Ovary (tissue), 10 donors: ENCODE data around the gene SLCO4C1. TPM values are rescaled to one million over a fixed set of nuclear protein-coding genes. Genes with fewer than 3 reads are reported as not detected.
A peak's percentile ranks its signal among the peaks of the same experiment; 100 is the strongest.
"Not testable (repeated sequence)": the region's sequence is repeated elsewhere in the genome, so short reads cannot be mapped to it uniquely, and the experiment has no call there.

Source experiments
- DNase-seq, 5 donors: peaks; one replicate each; pipeline ENCODE4 v3.0.0-alpha.2; 2019 to 2020
- H3K27ac ChIP-seq, 2 donors: fragments of 200-600 bp; one replicate each; pipeline versions ENCODE4 v1.5.1 to v1.8.0; 2019 to 2022
- H3K27me3 ChIP-seq: fragments of 200-600 bp; one replicate; pipeline ENCODE4 v1.8.0; 2022
- H3K36me3 ChIP-seq: fragments of 200-600 bp; sonication (generic); one replicate; pipeline ENCODE4 v1.5.1; 2019
- H3K4me1 ChIP-seq: one replicate; pipeline ENCODE4 v1.8.1; 2013; ENCODE audit warnings: mild to moderate bottlenecking, moderate library complexity; ENCODE audit not compliant: insufficient read depth
- H3K4me3 ChIP-seq: fragments of 200-600 bp; sonication (generic); one replicate; pipeline ENCODE4 v1.5.1; 2017
- H3K9me3 ChIP-seq, 2 donors: fragments of 200-600 bp in 1 of 2; sonication (generic) in 1 of 2; one replicate each; pipeline versions ENCODE4 v1.5.1 to v1.8.1; 2013 to 2019; ENCODE audit warnings: mild to moderate bottlenecking in 1 of 2, moderate library complexity in 1 of 2
- CTCF ChIP-seq, 3 donors: fragments of 450-650 bp in 2 of 3; fragments of 200-600 bp in 1 of 3; IDR thresholded peaks; one replicate each; pipeline versions ENCODE4 v1.5.1 to v1.8.0; 2016 to 2022; ENCODE audit warnings: antibody characterized with exemption in 3 of 3, mild to moderate bottlenecking in 1 of 3
- EP300 ChIP-seq: sonication (generic); formaldehyde crosslinking; IDR thresholded peaks from one replicate; pipeline ENCODE4 v1.6.1; 2017; ENCODE audit warnings: antibody characterized with exemption
- POLR2A ChIP-seq: fragments of 450-650 bp; IDR thresholded peaks from one replicate; pipeline ENCODE4 v1.6.1; 2017; ENCODE audit warnings: antibody characterized with exemption, mild to moderate bottlenecking, moderate library complexity
- WGBS, 3 donors: extraction: QIAGEN DNeasy Blood & Tissue Kit in 1 of 3; methylation state at CpG; one replicate each; pipeline versions ENCODE4 v1.1.5 to v1.1.7; 2013 to 2017; 5-methylcytosine and 5-hydroxymethylcytosine counted together
- intact Hi-C, 4 donors: fragments of 100-400 bp; cut with DNase I; formaldehyde crosslinking; loops; one replicate each; pipeline versions ENCODE4 v1.11.0 to v1.15.1; 2022 to 2023
- long read RNA-seq, 3 donors: library from polyadenylated mRNA in 2 of 3; unstranded in 2 of 3; transcript quantifications; one replicate each; pipeline ENCODE4 v2.0.0 and lab custom pipeline, GENCODE V29; 2021 to 2026
- polyA plus RNA-seq, 2 donors: library from polyadenylated mRNA; stranded (reverse); fragments of 200-250 nt in 1 of 2; fragments of 350-450 nt in 1 of 2; fragmentation: Illumina TruSeq in 1 of 2; extraction: RNeasy Lipid Tissue Mini Kit (QIAGEN cat#74804) in 1 of 2; gene quantifications; one replicate each; pipeline ENCODE4 v1.2.3, GENCODE V29; 2013 to 2014
- total RNA-seq, 7 donors: library from RNA; depleted of rRNA in 2 of 7; stranded (reverse); fragments of >200 nt in 2 of 7; fragmentation: NEBNext Ultra II Directional in 3 of 7; extraction: Animal tissue kit (Norgen Biotek cat#: 25700) in 3 of 7; gene quantifications; one replicate each; pipeline versions ENCODE4 v1.1.0 to v1.2.4, GENCODE V29; 2016 to 2023
- donor health status: DM: no; HTN: no; CAD: no; lungs with moderate emphysema.
- donor health status: DM: no; HTN: no; CAD: no.
- donor health status: Bipolar disorder and iron deficiency.
- donor health status: DM: yes; HTN: yes; CAD: no.
- donor health status: DM: no; HTN: no; CAD: no.
- donor health status: DM: yes; HTN: yes; CAD: no.

The SLCO4C1 gene
- under 1 TPM in 5 of 7 donors, not detected in 2; 0.05 to 0.50 (median 0.10) TPM for total RNA-seq
- polyA plus RNA-seq: under 1 TPM in 1 of 2 donors, not detected in 1; 0.30 TPM
- long read RNA-seq, donor 1: 0 reads
- long read RNA-seq, donor 2, full-length matches to known transcripts: 1 of 1 reads
- long read RNA-seq, donor 2, partial matches to known transcripts: 0 of 1 reads
- long read RNA-seq, donor 2, other reads (novel, unspliced or antisense): 0 of 1 reads
- long read RNA-seq, donor 3: 0 reads

GRCh38 chr5:102296178-102296817 lies at the start of gene SLCO4C1:
Gene SLCO4C1, minus strand, starts transcription at chr5:102296284. Its CDS starts 22 bp downstream, at chr5:102296262.
- WGBS, 3 donors: 1 to 2% (median 1%) methylated on average over 34 to 42 of the region's 42 CpGs
- TF ChIP-seq EP300: no peak
- TF ChIP-seq POLR2A: no peak
- no peak for TF ChIP-seq CTCF (IDR thresholded peaks at IDR 0.05)
- peak within 1 kb of the TSS; percentile 18 for H3K4me3 ChIP-seq
- H3K36me3 ChIP-seq: no peaks in the 10 kb centered on the region
- intact Hi-C loops: no loop called here
- DNase-seq: peak in 3 of 5 donors; percentile 22 to 52 (median 31)
- H3K9me3 ChIP-seq: no peaks in the 10 kb centered on the region
- H3K4me1 ChIP-seq: peaks cover 4% of the 10 kb centered on the region
- no peaks in the 10 kb centered on the region for H3K27me3 ChIP-seq
- H3K27ac ChIP-seq: no peak within 1 kb of the TSS

- no peaks in the 10 kb centered on the region for H3K27me3 ChIP-seq
- H3K4me1 ChIP-seq: no peaks in the 10 kb centered on the region
- H3K36me3 ChIP-seq: no peaks in the 10 kb centered on the region
- TF ChIP-seq CTCF (IDR thresholded peaks at IDR 0.05) (no peak), EP300 (no peak), POLR2A (no peak)
- H3K4me3 ChIP-seq: no peak overlapping the region
- no peak for DNase-seq
- H3K9me3 ChIP-seq: no peaks in the 10 kb centered on the region
- H3K27ac ChIP-seq: no peak overlapping the region
- WGBS, 3 donors: 14 to 34% (median 21%) methylated on average over 2 of the region's 2 CpGs
- intact Hi-C loops: no loop called here
Observed at GRCh38 chr5:102341681-102342288, 45.7 kb upstream of the SLCO4C1 start.

DNA sequence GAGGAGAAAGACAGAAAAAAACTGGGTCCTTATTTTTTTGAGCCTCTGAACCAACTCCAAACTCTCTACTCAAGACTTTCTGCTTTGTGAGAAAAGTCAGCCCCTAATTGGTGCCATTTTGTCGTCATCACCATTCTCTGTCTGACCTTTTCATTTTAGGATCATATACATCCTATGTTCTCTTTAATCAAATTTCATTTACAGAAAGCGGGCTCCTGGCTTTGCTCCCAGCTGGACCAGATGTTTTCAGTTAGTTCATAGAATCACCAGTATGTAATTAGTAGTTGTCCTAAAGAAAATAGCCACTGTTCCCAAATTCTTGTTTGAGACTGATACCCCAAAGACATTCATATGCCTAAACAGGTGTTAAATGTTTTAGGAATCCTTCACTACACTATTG lies 28.6 kb upstream of the SLCO4C1 start:
- no peak for DNase-seq
- H3K4me1 ChIP-seq: no peaks in the 10 kb centered on the region
- no peaks in the 10 kb centered on the region for H3K27me3 ChIP-seq
- no peaks in the 10 kb centered on the region for H3K9me3 ChIP-seq
- WGBS, 3 donors: 9 to 18% (median 9%) methylated on average over 2 of the region's 2 CpGs
- H3K27ac ChIP-seq: no peak overlapping the region
- no peak for TF ChIP-seq CTCF (IDR thresholded peaks at IDR 0.05)
- TF ChIP-seq EP300: no peak
- no peak for TF ChIP-seq POLR2A
- no peak overlapping the region for H3K4me3 ChIP-seq
- intact Hi-C loops: no loop called here
- no peaks in the 10 kb centered on the region for H3K36me3 ChIP-seq

DNA sequence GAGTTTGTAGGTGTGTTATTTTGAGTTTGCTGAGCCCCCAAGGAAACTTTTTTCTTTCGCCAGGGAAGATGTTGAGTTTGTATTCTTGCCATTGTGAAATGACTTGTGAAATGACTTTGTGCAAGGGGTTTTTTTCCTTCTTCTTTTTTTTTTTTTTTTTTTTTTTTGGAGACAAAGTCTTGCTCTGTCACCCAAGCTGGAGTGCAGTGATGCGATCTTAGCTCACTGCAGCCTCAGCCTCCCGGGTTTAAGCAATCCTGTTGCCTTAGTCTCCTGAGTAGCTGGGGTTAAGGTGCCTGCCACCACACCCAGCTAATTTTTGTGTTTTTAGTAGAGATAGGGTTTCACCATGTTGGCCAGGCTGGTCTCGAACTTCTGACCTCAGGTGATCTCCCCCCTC lies 22.7 kb upstream of the SLCO4C1 start:
- H3K36me3 ChIP-seq, H3K4me3 ChIP-seq, DNase-seq, H3K27ac ChIP-seq, intact Hi-C loops, H3K4me1 ChIP-seq, H3K9me3 ChIP-seq, H3K27me3 ChIP-seq: not testable (repeated sequence)
- 79 to 85% (median 81%) methylated on average over 4 of the region's 4 CpGs for WGBS, 3 donors

GRCh38 chr5:102314328-102314727 lies 18.2 kb upstream of the SLCO4C1 start:
- H3K4me1 ChIP-seq: no peaks in the 10 kb centered on the region
- no peak for TF ChIP-seq EP300
- TF ChIP-seq POLR2A: no peak
- TF ChIP-seq CTCF (IDR thresholded peaks at IDR 0.05): no peak
- no peak overlapping the region for H3K4me3 ChIP-seq
- 93 to 94% (median 94%) methylated on average over 1 of the region's 1 CpG for WGBS, 3 donors
- intact Hi-C loops: no loop called here
- H3K27me3 ChIP-seq: no peaks in the 10 kb centered on the region
- H3K9me3 ChIP-seq: no peaks in the 10 kb centered on the region
- no peak for DNase-seq
- no peaks in the 10 kb centered on the region for H3K36me3 ChIP-seq
- no peak overlapping the region for H3K27ac ChIP-seq
